Ovary (tissue), 9 donors: ENCODE data around the gene HCN4. TPM values are rescaled to one million over a fixed set of nuclear protein-coding genes. Genes with fewer than 3 reads are reported as not detected.
A peak's percentile ranks its signal among the peaks of the same experiment; 100 is the strongest.

Experiments
- DNase-seq, 5 donors: peaks; one replicate each; pipeline ENCODE4 v3.0.0-alpha.2; 2019 to 2020
- H3K27ac ChIP-seq, 2 donors: fragments of 200-600 bp; one replicate each; pipeline versions ENCODE4 v1.5.1 to v1.8.0; 2019 to 2022
- H3K27me3 ChIP-seq: fragments of 200-600 bp; one replicate; pipeline ENCODE4 v1.8.0; 2022
- H3K36me3 ChIP-seq: fragments of 200-600 bp; sonication (generic); one replicate; pipeline ENCODE4 v1.5.1; 2019
- H3K4me1 ChIP-seq: one replicate; pipeline ENCODE4 v1.8.1; 2013; ENCODE audit warnings: mild to moderate bottlenecking, moderate library complexity; ENCODE audit not compliant: insufficient read depth
- H3K4me3 ChIP-seq: fragments of 200-600 bp; sonication (generic); one replicate; pipeline ENCODE4 v1.5.1; 2017
- H3K9me3 ChIP-seq, 2 donors: fragments of 200-600 bp in 1 of 2; sonication (generic) in 1 of 2; one replicate each; pipeline versions ENCODE4 v1.5.1 to v1.8.1; 2013 to 2019; ENCODE audit warnings: mild to moderate bottlenecking in 1 of 2, moderate library complexity in 1 of 2
- EP300 ChIP-seq: sonication (generic); formaldehyde crosslinking; IDR thresholded peaks from one replicate; pipeline ENCODE4 v1.6.1; 2017; ENCODE audit warnings: antibody characterized with exemption
- POLR2A ChIP-seq: fragments of 450-650 bp; IDR thresholded peaks from one replicate; pipeline ENCODE4 v1.6.1; 2017; ENCODE audit warnings: antibody characterized with exemption, mild to moderate bottlenecking, moderate library complexity
- WGBS, 3 donors: extraction: QIAGEN DNeasy Blood & Tissue Kit in 1 of 3; methylation state at CpG; one replicate each; pipeline versions ENCODE4 v1.1.5 to v1.1.7; 2013 to 2017; 5-methylcytosine and 5-hydroxymethylcytosine counted together
- intact Hi-C, 4 donors: fragments of 100-400 bp; cut with DNase I; formaldehyde crosslinking; loops; one replicate each; pipeline versions ENCODE4 v1.11.0 to v1.15.1; 2022 to 2023
- polyA plus RNA-seq, 2 donors: library from polyadenylated mRNA; stranded (reverse); fragments of 200-250 nt in 1 of 2; fragments of 350-450 nt in 1 of 2; fragmentation: Illumina TruSeq in 1 of 2; extraction: RNeasy Lipid Tissue Mini Kit (QIAGEN cat#74804) in 1 of 2; gene quantifications; one replicate each; pipeline ENCODE4 v1.2.3, GENCODE V29; 2013 to 2014
- total RNA-seq, 7 donors: library from RNA; depleted of rRNA in 2 of 7; stranded (reverse); fragments of >200 nt in 2 of 7; fragmentation: NEBNext Ultra II Directional in 3 of 7; extraction: Animal tissue kit (Norgen Biotek cat#: 25700) in 3 of 7; gene quantifications; one replicate each; pipeline versions ENCODE4 v1.1.0 to v1.2.4, GENCODE V29; 2016 to 2023
- TF ChIP-seq, protein P1 (sequence below), 3 donors: fragments of 450-650 bp in 2 of 3; fragments of 200-600 bp in 1 of 3; IDR thresholded peaks; one replicate each; pipeline versions ENCODE4 v1.5.1 to v1.8.0; 2016 to 2022; ENCODE audit warnings: antibody characterized with exemption in 3 of 3, mild to moderate bottlenecking in 1 of 3
- donor health status: DM: no; HTN: no; CAD: no; lungs with moderate emphysema.
- donor health status: DM: no; HTN: no; CAD: no.
- donor health status: Bipolar disorder and iron deficiency.
- donor health status: DM: yes; HTN: yes; CAD: no.
- donor health status: DM: no; HTN: no; CAD: no.
- donor health status: DM: yes; HTN: yes; CAD: no.

HCN4 gene
- total and polyA plus RNA-seq, 9 donors: 0.03 TPM; not detected in 8

DNA sequence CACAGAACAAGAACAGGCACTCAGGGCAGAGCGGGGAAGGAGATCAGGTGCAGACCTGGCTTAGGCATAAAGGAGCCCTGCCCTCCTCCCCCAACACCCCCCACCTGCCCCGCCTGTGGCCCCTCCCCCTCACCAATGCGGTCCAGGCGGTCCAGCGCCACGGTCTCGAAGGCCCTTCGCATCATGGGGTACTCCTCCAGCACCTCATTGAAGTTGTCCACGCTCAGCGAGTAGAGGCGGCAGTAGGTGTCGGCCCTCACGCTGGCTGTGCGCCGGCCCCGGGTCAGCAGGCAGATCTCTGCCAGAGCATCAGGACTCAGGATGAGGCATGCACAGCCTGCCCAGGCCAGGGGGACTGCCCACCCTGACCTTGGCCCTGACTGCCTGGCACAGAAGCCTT lies 44.8 kb downstream of the HCN4 start:
- peak in 1 of 5 donors; percentile 13 for DNase-seq
- WGBS, 3 donors: 93 to 97% (median 96%) methylated on average over 12 to 16 of the region's 16 CpGs
- Histone ChIP-seq H3K4me3 (no peak overlapping the region), H3K4me1 (no peaks in the 10 kb centered on the region), H3K27ac (no peak overlapping the region), H3K27me3 (no peaks in the 10 kb centered on the region), H3K36me3 (no peaks in the 10 kb centered on the region), H3K9me3 (no peaks in the 10 kb centered on the region)
- TF ChIP-seq POLR2A (no peak), EP300 (no peak)
- TF ChIP-seq, protein P1, sequence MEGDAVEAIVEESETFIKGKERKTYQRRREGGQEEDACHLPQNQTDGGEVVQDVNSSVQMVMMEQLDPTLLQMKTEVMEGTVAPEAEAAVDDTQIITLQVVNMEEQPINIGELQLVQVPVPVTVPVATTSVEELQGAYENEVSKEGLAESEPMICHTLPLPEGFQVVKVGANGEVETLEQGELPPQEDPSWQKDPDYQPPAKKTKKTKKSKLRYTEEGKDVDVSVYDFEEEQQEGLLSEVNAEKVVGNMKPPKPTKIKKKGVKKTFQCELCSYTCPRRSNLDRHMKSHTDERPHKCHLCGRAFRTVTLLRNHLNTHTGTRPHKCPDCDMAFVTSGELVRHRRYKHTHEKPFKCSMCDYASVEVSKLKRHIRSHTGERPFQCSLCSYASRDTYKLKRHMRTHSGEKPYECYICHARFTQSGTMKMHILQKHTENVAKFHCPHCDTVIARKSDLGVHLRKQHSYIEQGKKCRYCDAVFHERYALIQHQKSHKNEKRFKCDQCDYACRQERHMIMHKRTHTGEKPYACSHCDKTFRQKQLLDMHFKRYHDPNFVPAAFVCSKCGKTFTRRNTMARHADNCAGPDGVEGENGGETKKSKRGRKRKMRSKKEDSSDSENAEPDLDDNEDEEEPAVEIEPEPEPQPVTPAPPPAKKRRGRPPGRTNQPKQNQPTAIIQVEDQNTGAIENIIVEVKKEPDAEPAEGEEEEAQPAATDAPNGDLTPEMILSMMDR (IDR thresholded peaks at IDR 0.05): no peak
- intact Hi-C loops: no loop called here

DNA sequence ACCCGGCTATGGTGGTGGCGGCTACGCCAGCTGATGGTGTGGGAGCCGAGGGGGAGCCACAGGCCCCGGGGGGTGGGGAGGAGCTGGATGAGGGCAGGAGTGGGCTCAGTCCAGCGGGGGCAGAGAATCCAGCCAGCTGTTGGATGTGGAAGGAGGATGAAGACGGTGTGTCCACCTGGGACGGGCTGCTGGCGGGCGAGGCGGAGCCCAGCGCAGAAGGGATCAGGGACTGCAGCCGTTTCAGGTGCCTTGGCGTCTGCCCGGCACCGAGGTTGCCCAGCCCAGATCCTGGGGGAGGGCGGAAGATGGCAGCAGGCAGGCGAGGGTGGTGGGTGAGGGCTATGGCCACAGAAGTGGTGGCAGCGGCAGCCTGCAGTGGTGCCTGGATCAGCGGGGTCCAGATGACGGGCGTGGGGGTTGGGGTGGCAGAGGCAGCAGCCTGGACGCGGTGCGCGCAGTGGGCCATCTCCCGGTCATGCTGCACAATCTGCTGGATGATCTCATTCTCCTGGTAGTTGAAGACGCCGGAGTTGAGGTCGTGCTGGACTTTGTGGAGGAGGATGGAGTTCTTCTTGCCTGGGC lies 45.3 kb downstream of the HCN4 start:
- intact Hi-C loops: no loop called here
- 88 to 90% (median 88%) methylated on average over 30 of the region's 30 CpGs for WGBS, 3 donors
- no peaks in the 10 kb centered on the region for H3K9me3 ChIP-seq
- H3K27me3 ChIP-seq: no peaks in the 10 kb centered on the region
- H3K36me3 ChIP-seq: no peaks in the 10 kb centered on the region
- no peak overlapping the region for H3K27ac ChIP-seq
- no peaks in the 10 kb centered on the region for H3K4me1 ChIP-seq
- DNase-seq: peak in 1 of 5 donors; percentile 10
- no peak overlapping the region for H3K4me3 ChIP-seq
- TF ChIP-seq EP300: no peak
- TF ChIP-seq POLR2A: no peak
- TF ChIP-seq, protein P1 (IDR thresholded peaks at IDR 0.05): no peak

DNA sequence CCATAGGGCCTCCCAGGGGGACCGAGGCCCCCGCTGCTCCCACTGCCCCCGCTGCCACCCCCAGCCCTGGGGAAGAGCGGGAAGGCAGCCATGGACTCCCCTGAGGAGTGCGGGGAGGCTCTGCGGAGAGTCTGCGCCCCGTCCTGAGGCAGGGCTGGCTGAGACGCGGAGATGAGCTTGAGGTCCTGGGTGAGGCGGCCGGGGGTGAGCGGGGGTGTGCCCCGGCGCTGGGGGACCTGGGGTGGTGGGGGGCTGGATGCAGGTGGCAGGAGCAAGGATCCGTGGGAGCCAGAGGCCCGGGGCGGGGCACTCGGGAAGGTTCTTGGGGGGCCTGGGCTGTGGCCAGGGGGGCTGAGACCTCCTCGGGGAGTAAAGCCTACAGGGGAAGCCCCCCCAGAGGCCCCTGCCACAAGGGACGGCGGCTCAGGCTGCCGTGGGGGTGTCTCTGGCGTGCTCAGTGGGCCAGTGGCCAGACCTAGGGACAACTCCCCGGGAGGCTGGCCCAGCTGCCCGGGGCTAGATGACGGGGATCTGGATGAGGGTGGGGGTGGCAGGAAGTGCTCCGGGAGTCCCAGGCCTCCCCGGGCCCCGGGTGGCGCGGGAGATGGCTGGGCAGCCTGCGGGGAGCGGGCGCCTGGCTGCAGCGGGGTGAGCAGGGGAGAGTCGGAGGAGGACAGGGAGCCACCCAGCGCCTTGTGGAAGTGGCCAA lies 45.9 kb downstream of the HCN4 start:
- no peaks in the 10 kb centered on the region for H3K4me1 ChIP-seq
- no peak for TF ChIP-seq EP300
- TF ChIP-seq, protein P1 (IDR thresholded peaks at IDR 0.05): no peak
- TF ChIP-seq POLR2A: no peak
- no peaks in the 10 kb centered on the region for H3K9me3 ChIP-seq
- no peaks in the 10 kb centered on the region for H3K27me3 ChIP-seq
- H3K4me3 ChIP-seq: no peak overlapping the region
- DNase-seq: peak in 1 of 5 donors; percentile 23
- no peaks in the 10 kb centered on the region for H3K36me3 ChIP-seq
- 76 to 85% (median 76%) methylated on average over 35 to 38 of the region's 38 CpGs for WGBS, 3 donors
- H3K27ac ChIP-seq: no peak overlapping the region
- intact Hi-C loops: no loop called here

DNA sequence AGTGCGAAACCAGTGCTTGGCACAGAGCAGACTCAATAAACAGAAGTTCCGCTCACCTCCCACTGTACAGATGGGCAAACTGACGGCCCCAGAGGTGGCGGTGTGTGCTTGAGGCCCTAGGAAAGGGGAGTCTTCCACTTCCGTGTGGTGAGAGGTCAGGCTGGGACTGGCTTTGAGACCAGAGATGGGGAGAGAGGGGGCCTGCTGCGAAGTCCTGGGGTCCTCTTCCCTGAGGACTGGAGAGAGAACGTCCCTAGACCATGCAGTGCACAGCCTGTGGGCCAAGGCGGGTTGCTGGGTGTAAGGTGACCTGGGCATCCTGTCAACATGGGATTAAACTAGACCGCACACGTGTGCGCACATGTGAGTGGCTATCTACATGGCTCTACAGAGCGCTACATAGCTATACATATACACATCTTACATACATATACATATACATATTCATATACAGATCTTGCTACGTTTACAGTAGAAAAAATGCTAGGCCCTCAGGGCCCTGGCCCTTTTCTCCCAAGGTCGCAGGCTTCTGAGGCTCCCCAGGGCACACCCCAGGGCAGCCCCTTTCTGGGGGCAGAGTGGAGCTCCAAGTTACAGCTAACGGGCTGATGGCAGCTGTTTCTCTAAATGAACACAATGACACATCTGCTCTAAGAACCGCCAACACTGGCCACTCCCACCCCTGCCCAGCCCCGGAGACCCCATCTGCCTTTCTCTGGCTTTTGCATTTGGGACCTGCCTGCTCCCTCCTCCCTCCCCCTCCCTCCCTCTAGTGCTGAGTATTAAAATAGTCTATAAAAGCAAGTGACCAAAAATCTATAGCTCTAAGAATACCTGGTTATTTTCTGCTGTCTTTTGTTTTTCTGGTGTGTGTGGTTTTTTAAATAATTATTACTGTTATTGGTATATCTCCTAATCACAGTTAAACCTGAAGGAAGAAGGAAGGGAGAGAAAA lies 47.0 kb downstream of the HCN4 start:
- DNase-seq: peak in 2 of 5 donors; percentile 1 to 10
- Histone ChIP-seq H3K36me3 (no peaks in the 10 kb centered on the region), H3K4me1 (no peaks in the 10 kb centered on the region), H3K4me3 (no peak overlapping the region), H3K9me3 (no peaks in the 10 kb centered on the region), H3K27me3 (no peaks in the 10 kb centered on the region), H3K27ac (no peak overlapping the region)
- TF ChIP-seq, protein P1 (IDR thresholded peaks at IDR 0.05): no peak
- TF ChIP-seq EP300 (no peak), POLR2A (no peak)
- intact Hi-C loops: no loop called here
- 74 to 76% (median 76%) methylated on average over 17 of the region's 17 CpGs for WGBS, 3 donors
